Left forelimb (tissue), 1 donor: ENCODE measurements around the gene ANTXRL.
A peak's percentile ranks its signal among the peaks of the same experiment; 100 is the strongest.
"Not testable (repeated sequence)": the region's sequence is repeated elsewhere in the genome, so short reads cannot be mapped to it uniquely, and the experiment has no call there.

Source experiments
- DNase-seq: peaks from one replicate; pipeline ENCODE4 v3.0.0-alpha.2; 2018; ENCODE audit warnings: low spot score

Gene ANTXRL

GRCh38 chr10:46286991-46287693, at the start of gene ANTXRL:
TSS of gene ANTXRL (plus strand) at chr10:46286997. CDS start at chr10:46287263, 266 bp downstream.
- DNase-seq = peak; percentile 58

- no peak for DNase-seq
Observed at GRCh38 chr10:46237815-46238510, 48.8 kb upstream of the ANTXRL start.

GRCh38 chr10:46239247-46239646, 47.5 kb upstream of the ANTXRL start:
- DNase-seq = no peak

- DNase-seq = peak; percentile 57
Observed at GRCh38 chr10:46239993-46240683, 46.7 kb upstream of the ANTXRL start.

- no peak for DNase-seq
Observed at GRCh38 chr10:46240684-46241565, 45.9 kb upstream of the ANTXRL start.

- peak; percentile 26 for DNase-seq
Observed at GRCh38 chr10:46245381-46245900, 41.4 kb upstream of the ANTXRL start.

- not testable (repeated sequence) for DNase-seq
Observed at GRCh38 chr10:46246400-46247180, 40.2 kb upstream of the ANTXRL start.

- no peak for DNase-seq
Observed at GRCh38 chr10:46247181-46247475, 39.7 kb upstream of the ANTXRL start.

- DNase-seq = peak; percentile 60
Observed at GRCh38 chr10:46247808-46248569, 38.8 kb upstream of the ANTXRL start.

- DNase-seq = peak; percentile 65
Observed at GRCh38 chr10:46248651-46249146, 38.1 kb upstream of the ANTXRL start.

- peak; percentile 17 for DNase-seq
Observed at GRCh38 chr10:46249617-46250344, 37.0 kb upstream of the ANTXRL start.

- DNase-seq = peak; percentile 44
Observed at GRCh38 chr10:46250481-46250880, 36.3 kb upstream of the ANTXRL start.

- DNase-seq = no peak
Observed at GRCh38 chr10:46250898-46251856, 35.6 kb upstream of the ANTXRL start.

GRCh38 chr10:46251857-46252847, 34.6 kb upstream of the ANTXRL start:
- DNase-seq = no peak

GRCh38 chr10:46253076-46254006, 33.5 kb upstream of the ANTXRL start:
- no peak for DNase-seq

GRCh38 chr10:46254007-46254383, 32.8 kb upstream of the ANTXRL start:
- DNase-seq = no peak
